Endothelial cell of coronary artery (primary cell): ENCODE data around the gene CDH20. TPM values are rescaled to one million over a fixed set of nuclear protein-coding genes. Genes with fewer than 3 reads are reported as not detected.

Experiments used
- total RNA-seq: library from RNA; depleted of rRNA; stranded (reverse); fragments of >200 nt; gene quantifications from 2 replicates; pipeline ENCODE4 v1.2.3, GENCODE V29; 2014

CDH20 gene
- total RNA-seq = 2.8 TPM in 1 of 2 replicates, not detected in the other

DNA sequence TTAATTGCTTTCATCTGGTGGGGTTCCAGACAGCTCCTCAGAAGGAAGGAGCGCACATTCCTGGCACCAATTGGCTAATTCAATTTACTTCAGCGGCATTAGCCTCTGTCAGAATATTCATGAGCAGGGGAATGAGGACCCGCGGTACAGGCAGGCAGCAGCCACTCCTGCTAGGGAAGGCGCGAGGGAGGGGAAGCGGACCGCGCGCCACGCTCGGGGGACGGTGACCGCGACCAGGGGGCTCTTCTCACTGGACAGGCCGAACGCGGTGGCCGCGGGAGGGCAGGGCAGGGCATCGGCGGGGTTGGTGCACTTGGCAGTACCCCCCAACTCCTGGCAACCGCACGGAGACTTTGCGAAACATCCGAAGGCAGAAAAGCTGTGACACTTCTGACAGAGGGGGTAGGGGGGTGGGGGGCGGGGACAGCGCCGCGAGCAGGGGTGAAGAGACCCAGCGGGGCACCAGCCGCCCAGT, at the start of gene CDH20:
Gene CDH20, plus strand, starts transcription at position 160 of the 475 bp plus-strand sequence.

